H7 (cell line): ENCODE measurements around the gene UBE2L5. TPM values are rescaled to one million over a fixed set of nuclear protein-coding genes. Genes with fewer than 3 reads are reported as not detected.

ENCODE experiments used
- DNase-seq: peaks from one replicate; pipeline ENCODE4 v3.0.0; 2012
- H3K27me3 ChIP-seq: 2 replicates; pipeline ENCODE4 v1.6.0; 2011; ENCODE audit warnings: mild to moderate bottlenecking, low read length; ENCODE audit not compliant: control insufficient read depth, insufficient read depth
- H3K36me3 ChIP-seq: replicated peaks from 2 replicates; pipeline ENCODE4 v1.5.1; 2011; ENCODE audit warnings: low read length; ENCODE audit not compliant: control insufficient read depth, insufficient read depth
- H3K4me3 ChIP-seq: 2 replicates; pipeline ENCODE4 v1.5.1; 2011; ENCODE audit warnings: low read depth, mild to moderate bottlenecking, control low read depth, low read length, moderate library complexity; ENCODE audit not compliant: insufficient read depth
- total RNA-seq: library from RNA; depleted of rRNA; stranded (reverse); fragments of >200 nt; shearing (Covaris generic); gene quantifications from 2 replicates; pipeline ENCODE4 v1.2.3, GENCODE V29; 2014; rRNA removed

Gene UBE2L5
- total RNA-seq, 1 experiment from 2014 or later, result not detected

- H3K27me3 ChIP-seq, result no peaks in the 10 kb centered on the region
- H3K4me3 ChIP-seq, result peak overlapping the region; percentile 76
- DNase-seq, result peak; percentile 89
- peaks cover 13% of the 10 kb centered on the region for H3K36me3 ChIP-seq
Observed at GRCh38 chr13:30464496-30465342, 42.4 kb downstream of the UBE2L5 start.

- no peak for DNase-seq
- Histone ChIP-seq H3K27me3 (no peaks in the 10 kb centered on the region), H3K4me3 (peak overlapping the region; percentile 73), H3K36me3 (peaks cover 13% of the 10 kb centered on the region)
Observed at GRCh38 chr13:30465343-30465592, 43.0 kb downstream of the UBE2L5 start.

GRCh38 chr13:30465593-30466357, 43.5 kb downstream of the UBE2L5 start, which contains the start of gene HMGB1:
TSS of gene HMGB1 (minus strand) at chr13:30465936. CDS start at chr13:30463680, 2,256 bp downstream.
- peak; percentile 93 for DNase-seq
- peaks cover 13% of the 10 kb centered on the region for H3K36me3 ChIP-seq
- H3K4me3 ChIP-seq, result peak within 1 kb of the TSS; percentile 76
- no peaks in the 10 kb centered on the region for H3K27me3 ChIP-seq

- Histone ChIP-seq H3K4me3 (peak overlapping the region; percentile 73), H3K36me3 (peaks cover 13% of the 10 kb centered on the region), H3K27me3 (no peaks in the 10 kb centered on the region)
- DNase-seq, result peak; percentile 38
Observed at GRCh38 chr13:30466358-30466714, 44.0 kb downstream of the UBE2L5 start.

- Histone ChIP-seq H3K27me3 (no peaks in the 10 kb centered on the region), H3K4me3 (no peak overlapping the region), H3K36me3 (peaks cover 11% of the 10 kb centered on the region)
- DNase-seq, result no peak
Observed at GRCh38 chr13:30466841-30467252, 44.6 kb downstream of the UBE2L5 start.

- no peaks in the 10 kb centered on the region for H3K36me3 ChIP-seq
- no peaks in the 10 kb centered on the region for H3K27me3 ChIP-seq
Observed at GRCh38 chr13:30473675-30474074, 51.4 kb downstream of the UBE2L5 start.

GRCh38 chr13:30477346-30478195, 55.3 kb downstream of the UBE2L5 start:
- Histone ChIP-seq H3K27me3 (no peaks in the 10 kb centered on the region), H3K4me3 (no peak overlapping the region), H3K36me3 (no peaks in the 10 kb centered on the region)
- DNase-seq, result peak; percentile 38

More at GRCh38 chr13:30473675-30474074, 51.4 kb downstream of the UBE2L5 start:
- no peak for DNase-seq
- H3K4me3 ChIP-seq, result no peak overlapping the region

Other genes starting within 250 kb of the UBE2L5 start
- 12.1 and 12.8 TPM in 2 replicates for gene KATNAL1, start 114.9 kb upstream of the UBE2L5 start, total RNA-seq
- 507 and 508 TPM in 2 replicates for gene HMGB1, start 43.4 kb downstream of the UBE2L5 start, total RNA-seq
- 13.0 and 17.0 TPM in 2 replicates for gene USPL1, start 195.4 kb downstream of the UBE2L5 start, total RNA-seq